ENCODE measurements around the gene CLECL1.

- no peak for TF ChIP-seq CTCF (IDR thresholded peaks at IDR 0.05; ENCODE audit: low read depth, low read length)
- TF ChIP-seq EZH2phosphoT487 (IDR thresholded peaks at IDR 0.05; ENCODE audit: low read depth): no peak
Measured at GRCh38 chr12:9760120-9760519, 27.2 kb upstream of the CLECL1 start.

Measured in OCI-LY3 (cell line).